HG03060 (cell line): ENCODE measurements around the gene ZNF80.

Experiments used
- ATAC-seq: cut with Tn5 transposase; IDR thresholded peaks from one replicate; pipeline ENCODE4 v1.9.1; 2021; ENCODE audit warnings: low read depth, moderate number of reproducible peaks; ENCODE audit not compliant: unreplicated experiment

The ZNF80 gene

GRCh38 chr3:114221165-114221880 lies 16.1 kb downstream of the ZNF80 start:
- ATAC-seq = no peak

- no peak for ATAC-seq
These were observed 17.6 kb downstream of the ZNF80 start for GRCh38 chr3:114219741-114220140.

GRCh38 chr3:114218578-114219185 lies 18.7 kb downstream of the ZNF80 start:
- no peak for ATAC-seq

GRCh38 chr3:114218006-114218405 lies 19.4 kb downstream of the ZNF80 start:
- no peak for ATAC-seq

GRCh38 chr3:114217266-114217665 lies 20.1 kb downstream of the ZNF80 start:
- ATAC-seq = no peak

- ATAC-seq = no peak
These were observed 21.0 kb downstream of the ZNF80 start for GRCh38 chr3:114216186-114216970.

GRCh38 chr3:114214542-114215341 lies 22.6 kb downstream of the ZNF80 start:
- no peak for ATAC-seq

- peak; percentile 59 for ATAC-seq
These were observed 23.5 kb downstream of the ZNF80 start for GRCh38 chr3:114213627-114214541.

GRCh38 chr3:114213292-114213626 lies 24.1 kb downstream of the ZNF80 start:
- ATAC-seq = no peak

GRCh38 chr3:114212646-114213045 lies 24.7 kb downstream of the ZNF80 start:
- ATAC-seq = no peak

GRCh38 chr3:114207768-114208167 lies 29.6 kb downstream of the ZNF80 start:
- peak; percentile 79 for ATAC-seq

GRCh38 chr3:114206342-114206741 lies 31.0 kb downstream of the ZNF80 start:
- ATAC-seq = no peak

GRCh38 chr3:114205541-114205940 lies 31.8 kb downstream of the ZNF80 start:
- no peak for ATAC-seq

GRCh38 chr3:114194750-114195149 lies 42.6 kb downstream of the ZNF80 start:
- ATAC-seq = no peak

- ATAC-seq = no peak
These were observed 45.2 kb downstream of the ZNF80 start for GRCh38 chr3:114192136-114192535.

GRCh38 chr3:114186501-114186900 lies 50.9 kb downstream of the ZNF80 start:
- no peak for ATAC-seq
